ENCODE results near the gene CORO1C. TPM values are rescaled to one million over a fixed set of nuclear protein-coding genes. Genes with fewer than 3 reads are reported as not detected.
A peak's percentile ranks its signal among the peaks of the same experiment; 100 is the strongest.

Gene CORO1C
- polyA plus RNA-seq, 2 of the 4 experiments (the other 2 are of a cell fraction): 166 to 245 TPM

- ChIA-PET POLR2A (no interaction called here), CTCF (interaction anchor here (0.7 to 19.3 kb wide), 14 partner anchors 13 to 428 kb away, joined by 3 to 313 read pairs (median 4); partner anchors contain the start of gene ALKBH2)
- peak overlapping the region; percentile 8; the same call in 1 of the 3 replicates for H3K4me2 ChIP-seq
- ATAC-seq (peak; percentile 43 to 50; a peak in 4 of 6 replicates), FAIRE-seq (no peak), DNase-seq (ENCODE audit: low read depth in 1 of 2, low spot score in 1 of 2) (no peak)
- H3K27ac ChIP-seq: peak overlapping the region in 1 of 2 experiments; percentile 29; a peak in 4 of 6 replicates
- 41% methylated on average over 3 of the region's 3 CpGs for WGBS (ENCODE audit: missing lambda C conversion rate)
- peaks cover 60% of the 10 kb centered on the region for H3K4me1 ChIP-seq
- no peak overlapping the region for H3K4me3 ChIP-seq
- no peaks in the 10 kb centered on the region for H3K9me3 ChIP-seq
- TF ChIP-seq CBX8 (IDR thresholded peaks at IDR 0.05): no peak
- TF ChIP-seq POLR2AphosphoS2 (conservative IDR thresholded peaks at IDR 0.05; ENCODE audit: low read length): peak; percentile 45; the same call in 1 of the 2 replicates
- no peak for TF ChIP-seq MYC (IDR thresholded peaks at IDR 0.05; ENCODE audit: borderline replicate concordance, low read length)
- TF ChIP-seq CBX2 (IDR thresholded peaks at IDR 0.05; ENCODE audit: borderline replicate concordance, low read depth): no peak
These were observed 64.9 kb downstream of the CORO1C start for GRCh38 chr12:108666401-108666881.

GRCh38 chr12:108665608-108666202 is 65.6 kb downstream of the CORO1C start:
- Histone ChIP-seq H3K4me1 (peaks cover 61% of the 10 kb centered on the region), H3K27ac (peak overlapping the region; percentile 29 to 46; a peak in 5 of 6 replicates), H3K4me3 (no peak overlapping the region), H3K9me3 (no peaks in the 10 kb centered on the region), H3K4me2 (0 out of 3 replicates have a peak overlapping the region, but pooled peaks have one; percentile 8)
- POLR2A ChIA-PET: no interaction called here
- FAIRE-seq (no peak), DNase-seq (ENCODE audit: low read depth in 1 of 2, low spot score in 1 of 2) (no peak), ATAC-seq (peak; percentile 32 to 44; a peak in 4 of 6 replicates)
- CTCF ChIA-PET: interaction anchor here (0.7 to 19.3 kb wide), 41 partner anchors 7 to 429 kb away, joined by 3 to 313 read pairs (median 7); partner anchors contain the start of genes ALKBH2, CORO1C and SELPLG
- WGBS (ENCODE audit: missing lambda C conversion rate): 82% methylated on average over 6 of the region's 6 CpGs
- TF ChIP-seq POLR2AphosphoS2 (conservative IDR thresholded peaks at IDR 0.05; ENCODE audit: low read length): peak; percentile 38
- TF ChIP-seq CHD2 (IDR thresholded peaks at IDR 0.05; ENCODE audit: low read length, partially characterized antibody): no peak

GRCh38 chr12:108664338-108665258 is 66.7 kb downstream of the CORO1C start:
- DNase-seq (ENCODE audit: low read depth in 1 of 2, low spot score in 1 of 2): peak; percentile 82 to 94
- whole genome bisulfite sequencing (ENCODE audit: missing lambda C conversion rate): 5% methylated on average over 5 of the region's 5 CpGs
- ChIA-PET CTCF (interaction anchor here (0.5 to 19.3 kb wide), 69 partner anchors 9 to 436 kb away, joined by 3 to 313 read pairs (median 5); partner anchors contain the start of genes ALKBH2, CORO1C, ISCU and SELPLG), POLR2A (interaction anchor here (0.6 to 1.3 kb wide), 4 partner anchors 27 to 193 kb away, joined by 3 to 5 read pairs (median 4); partner anchors contain the start of gene SSH1)
- TF ChIP-seq HES2 (IDR thresholded peaks at IDR 0.05) (0 out of 2 replicates have a peak, but pooled peaks have one; percentile 56), FOSL2 (IDR thresholded peaks at IDR 0.05) (0 out of 2 replicates have a peak, but pooled peaks have one; percentile 56), FOSL2 (CRISPR knock-in tag; IDR thresholded peaks at IDR 0.05) (peak; percentile 88), CTCF (IDR thresholded peaks at IDR 0.05) (peak; percentile 94), RCOR1 (IDR thresholded peaks at IDR 0.05; ENCODE audit: low read depth, low read length) (no peak), MAFK (IDR thresholded peaks at IDR 0.05; ENCODE audit: partially characterized antibody) (peak; percentile 17), MAX (IDR thresholded peaks at IDR 0.05) (0 out of 2 replicates have a peak, but pooled peaks have one; percentile 25), RAD21 (conservative IDR thresholded peaks at IDR 0.05 in 1 of 2, IDR thresholded peaks at IDR 0.05 in 1 of 2) (peak; percentile 98 to 99), BHLHE40 (IDR thresholded peaks at IDR 0.05; ENCODE audit: low read depth, low read length) (no peak), ZNF302 (CRISPR knock-in tag; IDR thresholded peaks at IDR 0.05) (no peak), BCL3 (IDR thresholded peaks at IDR 0.05) (0 out of 3 replicates have a peak, but pooled peaks have one; percentile 23), JUNB (IDR thresholded peaks at IDR 0.05) (peak; percentile 50; the same call in 1 of the 2 replicates), SMC3 (IDR thresholded peaks at IDR 0.05) (peak; percentile 97), CEBPB (IDR thresholded peaks at IDR 0.05) (peak; percentile 79 to 88; a peak in 3 of 4 replicates), USF2 (IDR thresholded peaks at IDR 0.05) (no peak), FOSB (CRISPR knock-in tag; IDR thresholded peaks at IDR 0.05) (no peak), CHD2 (IDR thresholded peaks at IDR 0.05; ENCODE audit: low read length, partially characterized antibody) (no peak)
- peak; percentile 28 for FAIRE-seq
- peak overlapping the region; percentile 59 for H3K4me2 ChIP-seq
- peak; percentile 91 to 93 for ATAC-seq
- H3K27ac ChIP-seq: peak overlapping the region; percentile 50 to 78
- H3K4me3 ChIP-seq: no peak overlapping the region
- peaks cover 59% of the 10 kb centered on the region for H3K4me1 ChIP-seq
- H3K9me3 ChIP-seq: no peaks in the 10 kb centered on the region
